ENCODE measurements around the gene PGM5.

PGM5 gene

DNA sequence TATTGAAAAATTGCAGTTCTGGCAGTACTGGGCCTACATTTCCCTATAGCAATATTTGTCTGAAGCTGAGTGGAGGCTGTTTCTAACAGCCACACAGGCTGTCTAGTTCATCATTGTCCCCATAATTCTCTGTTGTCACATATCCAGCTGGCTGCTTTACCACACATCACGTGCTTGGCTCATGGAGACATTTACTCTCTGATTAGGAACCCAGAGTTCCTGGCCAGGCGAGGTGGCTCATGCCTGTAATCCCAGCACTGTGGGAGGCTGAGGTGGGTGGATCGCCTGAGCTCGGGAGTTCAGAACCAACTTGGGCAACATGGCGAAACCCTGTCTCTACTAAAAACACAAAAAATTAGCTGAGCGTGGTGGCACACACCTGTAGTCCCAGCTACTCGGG is 81.4 kb downstream of the PGM5 start:
- DNase-seq (ENCODE audit: low read depth): no peak

DNA sequence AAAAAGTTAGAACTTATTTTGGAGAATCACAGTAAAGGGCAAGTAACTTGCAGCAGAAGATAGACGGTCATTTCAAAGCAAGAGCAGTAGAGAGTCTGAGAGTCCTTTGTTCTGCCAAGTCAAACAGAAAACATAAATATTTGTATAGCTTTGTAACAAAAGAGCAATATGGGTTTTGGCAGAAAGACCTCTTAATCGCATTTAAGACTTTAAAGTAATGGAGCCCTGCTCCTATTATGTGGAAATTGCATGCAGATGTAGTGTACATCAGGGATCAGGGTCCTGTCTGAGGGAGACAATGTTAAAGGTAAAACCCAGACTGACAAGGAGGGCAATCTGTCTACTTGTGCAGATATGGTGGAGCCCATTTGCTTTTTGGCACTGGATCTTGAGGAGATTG is 87.2 kb downstream of the PGM5 start:
- DNase-seq (ENCODE audit: low read depth): no peak

DNA sequence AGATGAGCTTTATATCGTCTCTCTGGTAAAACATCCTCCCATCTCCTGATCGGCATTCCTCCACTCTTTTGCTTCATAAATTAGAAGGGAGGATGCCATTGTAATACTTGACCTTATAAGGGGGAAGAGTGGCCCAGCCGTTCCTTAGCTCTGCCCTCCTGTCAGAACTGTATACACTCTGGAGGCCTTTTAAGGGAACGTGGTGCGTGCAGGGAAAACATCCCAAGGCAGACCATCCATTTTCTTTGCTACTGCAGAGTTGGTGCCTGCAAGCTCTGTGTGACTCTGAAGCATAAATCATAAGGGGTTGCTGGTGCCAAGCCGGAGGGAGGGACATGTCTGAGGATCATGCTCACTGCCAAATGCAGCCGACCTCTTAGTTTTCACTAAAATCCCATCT is 90.4 kb downstream of the PGM5 start:
- DNase-seq (ENCODE audit: low read depth): no peak

DNA sequence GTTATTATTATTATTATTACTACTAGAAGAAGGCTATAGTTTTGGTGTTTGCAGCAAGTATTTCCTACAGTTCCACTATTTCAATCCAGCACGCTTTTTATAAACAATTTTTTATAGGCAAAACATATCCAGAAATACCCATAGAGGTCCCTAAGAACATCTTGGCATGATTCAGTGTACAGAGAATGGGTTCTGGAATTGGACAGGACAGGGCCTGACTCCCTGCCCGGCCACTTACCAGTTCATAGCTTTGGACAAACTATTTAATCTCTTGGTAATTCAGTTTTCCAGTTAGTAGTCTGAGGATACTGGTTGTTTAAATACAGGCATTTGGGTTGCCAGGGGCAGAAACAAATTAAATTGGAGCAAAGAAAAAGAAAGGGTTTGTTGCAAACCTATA is 91.2 kb downstream of the PGM5 start:
- DNase-seq (ENCODE audit: low read depth): no peak

DNA sequence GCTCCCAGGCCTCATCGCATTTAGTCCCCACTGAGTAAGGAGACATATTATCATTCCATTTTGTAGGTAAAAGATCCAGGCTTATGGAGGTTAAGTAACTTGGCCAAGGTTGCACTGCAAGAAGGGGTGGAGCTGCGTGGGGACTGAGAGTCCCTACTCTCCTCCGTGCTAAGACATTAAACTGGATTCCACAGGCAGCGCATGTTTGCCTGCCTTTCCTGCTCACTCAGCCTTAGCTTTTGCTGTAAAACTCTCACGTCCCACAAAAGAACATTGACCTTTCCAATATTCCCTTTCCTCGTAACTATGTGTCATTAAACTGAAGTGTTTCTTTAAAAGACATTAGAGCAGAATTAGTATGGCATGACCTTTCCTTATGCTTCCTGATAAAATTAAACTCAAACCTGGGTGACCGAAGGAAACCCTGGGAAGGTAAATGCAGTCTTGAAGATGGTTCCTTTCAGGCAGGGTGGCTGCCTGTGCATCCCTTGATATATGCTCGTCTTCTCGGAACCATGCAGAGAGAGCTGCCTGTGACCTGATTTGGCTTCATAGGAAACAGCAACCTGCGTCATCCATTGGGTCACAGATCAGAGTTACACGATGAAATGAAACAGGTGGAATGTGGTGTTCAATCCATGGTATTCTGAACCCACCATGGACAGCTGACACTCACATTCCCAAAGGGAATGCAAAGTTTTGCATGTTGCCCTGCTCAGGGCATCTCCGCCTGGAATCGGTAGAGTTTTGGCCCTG is 98.3 kb downstream of the PGM5 start:
- DNase-seq (ENCODE audit: low read depth): no peak

DNA sequence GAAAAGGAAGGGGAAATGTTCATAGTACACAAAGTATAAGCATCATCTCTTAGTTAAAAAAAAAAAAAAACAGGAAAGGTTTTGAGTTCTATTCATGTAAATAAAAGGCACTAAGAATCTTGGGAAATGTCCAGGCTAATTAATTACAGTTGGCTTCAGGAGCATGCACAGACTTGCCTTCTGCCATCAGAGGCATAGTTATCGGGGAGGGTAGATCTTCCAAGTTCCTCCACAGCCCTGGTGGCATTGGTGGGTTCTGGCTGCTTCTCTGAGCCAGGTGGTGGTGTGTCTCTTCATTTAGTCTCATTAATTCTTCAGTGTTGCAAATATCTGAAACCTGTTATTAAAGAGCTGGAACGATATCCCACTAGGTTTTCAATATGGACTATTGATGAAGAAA is 99.0 kb downstream of the PGM5 start:
- DNase-seq (ENCODE audit: low read depth): no peak

DNA sequence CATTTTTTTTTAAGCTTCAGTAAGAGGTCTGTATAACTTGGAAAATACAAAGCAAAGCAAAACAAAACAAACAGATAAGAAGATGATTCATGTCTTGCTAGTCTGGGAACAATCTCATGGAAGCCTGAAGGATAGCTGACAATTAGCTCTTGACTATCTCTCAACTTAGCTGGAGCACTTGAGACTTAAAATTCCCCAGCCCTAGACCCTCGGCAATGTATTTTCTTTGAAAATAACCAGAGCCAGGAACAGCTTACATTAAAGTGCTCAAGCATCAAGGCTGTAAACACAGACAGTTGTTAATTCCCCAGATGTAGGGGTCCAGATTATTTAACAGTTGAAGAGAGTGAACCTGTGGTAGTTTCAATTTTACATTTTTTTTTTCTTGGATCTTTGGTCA is 101.4 kb downstream of the PGM5 start:
- no peak for DNase-seq (ENCODE audit: low read depth)

DNA sequence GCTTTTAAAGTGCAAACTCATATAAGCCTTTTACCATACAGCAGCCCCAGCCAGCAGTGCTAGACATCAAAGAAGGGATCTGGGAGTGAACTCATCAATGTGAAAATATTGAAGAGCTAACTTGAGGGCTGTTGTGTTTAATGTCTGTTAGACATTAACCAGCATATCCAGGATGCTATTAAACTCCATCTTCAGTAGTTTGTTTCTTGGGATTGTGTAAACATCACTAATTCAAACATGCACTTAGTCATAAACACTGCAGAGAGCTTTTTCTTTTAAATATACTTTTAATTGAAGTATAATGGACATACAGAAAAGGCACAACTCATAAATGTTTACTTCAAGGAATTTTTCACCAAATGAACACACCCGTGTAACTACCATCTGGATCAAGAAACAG is 102.5 kb downstream of the PGM5 start:
- no peak for DNase-seq (ENCODE audit: low read depth)

- DNase-seq (ENCODE audit: low read depth): no peak
Measured at GRCh38 chr9:68462105-68462775, 105.8 kb downstream of the PGM5 start.

DNA sequence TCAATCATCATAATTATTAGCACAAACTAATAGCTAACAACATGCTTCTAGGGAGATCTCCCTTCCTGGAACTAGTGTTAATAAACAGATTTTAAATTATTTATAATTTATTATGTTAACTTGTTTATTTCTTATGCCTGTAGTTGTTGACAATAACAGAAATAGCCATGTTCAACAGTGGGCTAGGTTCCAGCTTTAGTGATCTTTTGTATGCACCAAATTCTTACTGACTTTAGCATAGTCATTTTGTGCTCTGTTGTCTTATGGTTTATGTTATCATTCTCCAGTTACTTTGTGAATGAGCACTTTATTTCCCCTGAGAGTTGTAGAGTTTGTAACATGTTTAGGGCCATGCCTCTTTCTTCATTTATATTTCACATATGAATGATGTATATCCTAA is 113.7 kb downstream of the PGM5 start:
- no peak for DNase-seq (ENCODE audit: low read depth)

DNA sequence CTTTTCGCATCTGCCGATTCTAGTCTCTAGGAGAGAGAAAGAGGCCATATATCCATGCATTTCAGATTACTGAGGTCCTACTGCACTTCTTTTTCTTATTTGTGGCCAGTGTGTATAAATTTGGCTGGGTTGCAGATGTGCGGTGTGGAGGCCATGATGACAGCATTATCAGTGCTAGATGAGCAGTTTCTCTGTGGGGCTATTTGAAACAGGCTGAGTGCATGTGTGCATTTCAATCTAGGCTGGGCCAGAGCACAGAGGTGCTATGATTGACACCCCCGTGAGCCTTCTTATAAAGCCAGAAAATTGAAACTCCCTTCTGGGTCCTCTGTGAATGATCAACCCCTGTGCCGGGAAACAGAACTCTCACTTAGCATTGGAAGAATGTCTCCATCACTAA is 114.2 kb downstream of the PGM5 start:
- DNase-seq (ENCODE audit: low read depth): no peak

DNA sequence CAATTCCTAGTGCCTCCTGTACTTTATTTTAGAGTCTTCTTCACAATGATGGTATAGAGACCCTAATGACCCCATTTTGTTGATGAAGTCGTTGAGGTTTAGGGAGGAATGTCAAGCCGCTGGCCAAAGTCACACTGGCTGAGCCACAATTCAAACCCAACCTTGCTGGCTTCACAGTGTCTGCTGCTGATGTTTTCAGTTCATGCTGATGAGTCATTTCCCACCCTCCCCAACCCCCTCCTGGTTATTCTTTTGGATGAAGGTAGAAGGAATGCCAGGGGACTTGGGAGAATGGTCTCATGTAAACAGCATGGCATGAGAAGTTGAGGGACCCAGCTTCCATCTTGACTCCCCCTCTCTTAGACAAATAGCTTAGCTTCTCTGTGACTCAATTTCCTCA is 115.7 kb downstream of the PGM5 start:
- no peak for DNase-seq (ENCODE audit: low read depth)

- no peak for DNase-seq (ENCODE audit: low read depth)
Measured at GRCh38 chr9:68473790-68474189, 117.4 kb downstream of the PGM5 start.

- no peak for DNase-seq (ENCODE audit: low read depth)
Measured at GRCh38 chr9:68476422-68476821, 120.0 kb downstream of the PGM5 start.

DNA sequence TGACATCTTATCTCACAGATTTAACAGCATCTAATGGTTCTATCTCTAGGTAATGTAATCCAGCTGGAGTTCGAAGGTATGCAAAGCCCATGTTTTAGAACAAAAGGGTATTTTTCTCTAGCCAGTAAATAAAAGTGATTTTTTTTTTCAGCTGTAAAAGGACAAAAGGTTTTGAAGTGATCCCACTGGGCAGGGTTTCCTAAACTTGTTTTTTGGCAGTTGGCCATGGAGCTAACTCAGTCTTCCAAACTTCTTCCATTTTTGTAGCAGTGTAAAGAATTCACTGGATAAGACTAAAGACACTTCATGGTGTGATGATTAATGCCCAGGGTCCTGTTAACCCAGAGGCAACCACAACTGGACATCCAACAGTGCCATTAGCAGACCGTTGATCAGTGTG is 120.4 kb downstream of the PGM5 start:
- no peak for DNase-seq (ENCODE audit: low read depth)

- no peak for DNase-seq (ENCODE audit: low read depth)
Measured at GRCh38 chr9:68480807-68481206, 124.4 kb downstream of the PGM5 start.

DNA sequence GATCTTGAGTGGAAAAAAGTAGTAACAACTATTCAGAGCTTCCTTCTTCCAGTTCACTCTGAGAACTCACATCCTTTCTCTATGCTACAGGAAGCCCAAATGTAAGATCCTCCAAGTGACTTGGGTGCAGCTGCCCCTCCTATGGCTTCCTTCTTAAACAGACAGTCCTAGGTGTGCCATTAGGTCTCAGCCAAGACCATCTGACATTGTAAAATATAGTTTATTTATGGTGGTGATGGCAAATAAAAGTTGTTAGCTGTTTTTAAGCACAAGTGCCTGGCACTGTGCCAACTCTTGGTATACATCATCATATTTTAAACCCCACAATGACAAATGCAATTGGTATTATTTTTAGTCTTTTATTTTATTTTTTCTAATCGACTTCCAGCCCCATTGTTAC is 126.1 kb downstream of the PGM5 start:
- DNase-seq (ENCODE audit: low read depth): no peak

GRCh38 chr9:68488126-68488525 is 131.7 kb downstream of the PGM5 start:
- DNase-seq (ENCODE audit: low read depth): no peak

GRCh38 chr9:68489646-68490045 is 133.2 kb downstream of the PGM5 start:
- no peak for DNase-seq (ENCODE audit: low read depth)

DNA sequence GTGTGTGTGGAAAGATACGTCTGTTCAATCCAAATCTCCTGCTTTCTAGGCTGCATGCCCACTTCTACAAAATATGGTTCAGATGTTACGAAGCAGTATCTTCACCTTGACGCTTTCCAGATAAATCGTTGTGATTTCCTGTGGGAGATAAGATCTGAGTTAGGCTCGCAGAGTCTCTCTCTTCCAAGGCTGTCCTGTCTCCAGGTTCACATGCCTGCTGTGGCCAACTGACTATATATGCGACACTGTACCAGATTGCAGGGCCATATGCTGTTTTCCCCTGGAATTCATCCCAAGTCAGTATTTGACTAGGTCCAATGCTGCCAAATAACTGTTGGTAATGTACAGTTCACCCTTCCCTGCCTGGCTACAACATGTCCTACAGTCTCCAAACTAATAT is 136.4 kb downstream of the PGM5 start:
- DNase-seq (ENCODE audit: low read depth): no peak

- DNase-seq (ENCODE audit: low read depth): no peak
Measured at GRCh38 chr9:68493541-68493940, 137.1 kb downstream of the PGM5 start.

DNA sequence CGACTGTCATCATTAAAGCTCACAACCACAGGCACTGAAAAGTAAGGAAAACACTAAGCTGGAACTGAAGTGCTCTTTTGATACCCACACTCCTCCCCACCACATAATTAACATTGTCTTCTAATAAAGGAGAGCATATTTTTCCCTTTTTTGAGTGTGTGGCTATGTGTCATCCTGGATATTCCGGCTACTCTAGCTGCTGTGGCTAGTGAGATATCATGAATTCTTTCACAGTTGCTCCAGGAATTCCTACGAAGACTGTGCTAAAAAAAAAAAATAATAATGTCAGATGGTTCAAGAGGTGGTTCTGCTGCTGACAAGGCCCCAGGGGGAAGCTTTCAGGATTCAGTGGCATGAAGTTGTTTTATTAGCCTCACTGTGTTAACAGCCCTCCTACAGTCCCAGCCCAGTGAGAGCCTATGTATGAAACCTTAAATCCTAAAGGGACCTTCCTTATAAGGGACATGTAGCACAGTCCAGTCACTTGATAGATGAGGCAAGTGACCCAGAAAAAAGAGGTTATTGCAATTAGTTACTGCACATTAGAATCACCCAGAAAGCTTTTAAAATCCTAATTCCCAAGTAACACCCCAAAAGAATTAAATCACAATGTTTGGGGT is 137.7 kb downstream of the PGM5 start:
- no peak for DNase-seq (ENCODE audit: low read depth)

- DNase-seq (ENCODE audit: low read depth): no peak
Measured at GRCh38 chr9:68495247-68495646, 138.8 kb downstream of the PGM5 start.

GRCh38 chr9:68496356-68496755 is 139.9 kb downstream of the PGM5 start:
- no peak for DNase-seq (ENCODE audit: low read depth)
